Transverse colon (tissue), 4 donors: ENCODE measurements around the gene HOXA4. TPM values are rescaled to one million over a fixed set of nuclear protein-coding genes. Genes with fewer than 3 reads are reported as not detected.

Experiments used
- DNase-seq: peaks from one replicate; pipeline ENCODE4 v3.0.0-alpha.2; 2019
- H3K27ac ChIP-seq, 4 donors: fragments of 200-600 bp; sonication (generic); 2 replicates each; pipeline ENCODE4 v1.5.1; 2016 to 2018; ENCODE audit warnings: inconsistent platforms in 4 of 4
- H3K27me3 ChIP-seq: fragments of 200-600 bp; sonication (generic); 2 replicates; pipeline ENCODE4 v1.5.1; 2017; ENCODE audit warnings: inconsistent platforms
- H3K36me3 ChIP-seq, 4 donors: fragments of 200-600 bp; sonication (generic); 2 replicates each; pipeline ENCODE4 v1.5.1; 2017 to 2019; ENCODE audit warnings: inconsistent platforms in 4 of 4
- H3K4me1 ChIP-seq, 4 donors: fragments of 200-600 bp; sonication (generic); 2 replicates each; pipeline ENCODE4 v1.5.1; 2017 to 2020; ENCODE audit warnings: inconsistent platforms in 4 of 4
- H3K4me3 ChIP-seq, 4 donors: fragments of 200-600 bp; sonication (generic); 1 replicate in 1 of 4; 2 replicates in 3 of 4; pipeline versions ENCODE4 v1.5.1 to v1.6.1; 2017 to 2019; ENCODE audit warnings: inconsistent platforms in 4 of 4
- H3K9me3 ChIP-seq, 2 donors: fragments of 200-600 bp; sonication (generic); 2 replicates each; pipeline ENCODE4 v1.5.1; 2017 to 2019; ENCODE audit warnings: inconsistent platforms in 2 of 2
- CTCF ChIP-seq, 5 experiments: fragments of 200-600 bp in 3 of 5; fragments of 450-650 bp in 2 of 5; sonication (generic) in 3 of 5; IDR thresholded peaks; 1 replicate in 2 of 5; 2 replicates in 3 of 5; pipeline ENCODE4 v1.5.1; 2016 to 2017; ENCODE audit warnings: antibody characterized with exemption in 5 of 5, inconsistent platforms in 3 of 5, mild to moderate bottlenecking in 2 of 5, moderate library complexity in 1 of 5
- EP300 ChIP-seq: sonication (generic); formaldehyde crosslinking; IDR thresholded peaks from one replicate; pipeline ENCODE4 v1.6.1; 2017; ENCODE audit warnings: antibody characterized with exemption, low read depth
- POLR2A ChIP-seq: fragments of 450-650 bp; IDR thresholded peaks from one replicate; pipeline ENCODE4 v1.6.1; 2016; ENCODE audit warnings: antibody characterized with exemption, mild to moderate bottlenecking, moderate library complexity
- POLR2AphosphoS5 ChIP-seq, 3 donors: sonication (generic); formaldehyde crosslinking; IDR thresholded peaks; one replicate each; pipeline ENCODE4 v1.6.1; 2016; ENCODE audit warnings: antibody characterized with exemption in 3 of 3
- WGBS, 2 donors: methylation state at CpG; one replicate each; pipeline ENCODE4 v1.1.5; 2018; ENCODE audit warnings: low coverage in 1 of 2; 5-methylcytosine and 5-hydroxymethylcytosine counted together
- in situ Hi-C, 4 donors: fragments of 200-750 bp; cut with MboI; loops; one replicate each; pipeline versions ENCODE4 v1.15.0 to v1.15.1; 2017; ENCODE audit warnings: low sequenced_read_pairs in 3 of 4, low pct_ligation_motif_present in 1 of 4, low pct_unique_long_range_greater_than_20kb in 1 of 4
- intact Hi-C: fragments of 100-400 bp; cut with DNase I; formaldehyde crosslinking; loops from one replicate; pipeline ENCODE4 v1.15.1; 2023; ENCODE audit warnings: low total_unique reads
- total RNA-seq, 4 donors: library from RNA; depleted of rRNA; stranded (reverse); fragments of >200 nt; gene quantifications; one replicate each; pipeline ENCODE4 v1.1.0, GENCODE V29; 2016

Gene HOXA4
- total RNA-seq, 4 donors from 2014 or later: 3.5 to 42.4 (median 10.6) TPM

- no peaks in the 10 kb centered on the region for H3K36me3 ChIP-seq
- intact Hi-C loops (loop anchor here (10.0 kb wide), 1 partner anchor 1308 kb away; no protein-coding TSS in a partner anchor), in situ Hi-C loops (loop anchor here in 3 of 4 donors (25.0 kb wide), 3 partner anchors 800 to 1300 kb away; no protein-coding TSS in a partner anchor)
- H3K4me1 ChIP-seq: peaks cover 4 to 34% (median 21%) of the 10 kb centered on the region in 4 donors
- peak; percentile 10 for DNase-seq
- H3K27ac ChIP-seq: peak overlapping the region; percentile 95 to 99 (median 98)
- H3K4me3 ChIP-seq: peak overlapping the region in 3 of 4 donors; percentile 58 to 67 (median 62)
- peaks cover 26% of the 10 kb centered on the region for H3K27me3 ChIP-seq
- 18 to 26% methylated on average over 6 to 7 of the region's 7 CpGs for WGBS, 2 donors
- no peaks in the 10 kb centered on the region for H3K9me3 ChIP-seq
- TF ChIP-seq POLR2AphosphoS5 (IDR thresholded peaks at IDR 0.05): peak in 2 of 3 donors; percentile 42 to 56
- no peak for TF ChIP-seq CTCF (IDR thresholded peaks at IDR 0.05)
These were observed 32.2 kb upstream of the HOXA4 start for GRCh38 chr7:27162561-27163287.

- TF ChIP-seq EP300: no peak
- TF ChIP-seq POLR2A: peak; percentile 58
- peak in 1 of 5 experiments; percentile 17 for TF ChIP-seq CTCF (IDR thresholded peaks at IDR 0.05)
- peak; percentile 57 to 74 (median 59) for TF ChIP-seq POLR2AphosphoS5 (IDR thresholded peaks at IDR 0.05)
- DNase-seq: peak; percentile 67
- Histone ChIP-seq H3K27me3 (peaks cover 21% of the 10 kb centered on the region), H3K4me3 (peak overlapping the region in 3 of 4 donors; percentile 58 to 67 (median 62)), H3K9me3 (no peaks in the 10 kb centered on the region), H3K4me1 (peaks cover 4 to 33% (median 19%) of the 10 kb centered on the region in 4 donors), H3K36me3 (no peaks in the 10 kb centered on the region), H3K27ac (peak overlapping the region; percentile 95 to 99 (median 98))
- 22% methylated on average over 29 of the region's 30 CpGs; no CpG with 5 or more reads in 1 of the 2 donors for WGBS, 2 donors
- intact Hi-C loops: loop anchor here (2.0 to 10.0 kb wide), 2 partner anchors 793 to 1307 kb away; no protein-coding TSS in a partner anchor
- in situ Hi-C loops: loop anchor here in 3 of 4 donors (25.0 kb wide), 3 partner anchors 800 to 1300 kb away; no protein-coding TSS in a partner anchor
These were observed 31.4 kb upstream of the HOXA4 start for GRCh38 chr7:27161721-27162560.

GRCh38 chr7:27161214-27161720, 30.7 kb upstream of the HOXA4 start:
- in situ Hi-C loops: loop anchor here in 3 of 4 donors (25.0 kb wide), 3 partner anchors 799 to 1299 kb away; no protein-coding TSS in a partner anchor
- H3K9me3 ChIP-seq: no peaks in the 10 kb centered on the region
- peak in 2 of 5 experiments; percentile 13 to 22 for TF ChIP-seq CTCF (IDR thresholded peaks at IDR 0.05)
- no peak for TF ChIP-seq POLR2A
- TF ChIP-seq POLR2AphosphoS5 (IDR thresholded peaks at IDR 0.05): no peak
- H3K27me3 ChIP-seq: peaks cover 17% of the 10 kb centered on the region
- H3K4me1 ChIP-seq: peaks cover 4 to 35% (median 19%) of the 10 kb centered on the region in 4 donors
- peak; percentile 66 for DNase-seq
- WGBS, 2 donors: 3 to 4% methylated on average over 4 to 26 of the region's 27 CpGs
- peak overlapping the region; percentile 95 to 99 (median 98) for H3K27ac ChIP-seq
- peak overlapping the region in 3 of 4 donors; percentile 38 to 62 (median 58) for H3K4me3 ChIP-seq
- H3K36me3 ChIP-seq: no peaks in the 10 kb centered on the region
- intact Hi-C loops: loop anchor here (2.0 to 10.0 kb wide), 2 partner anchors 792 to 1306 kb away; no protein-coding TSS in a partner anchor
